ENCODE results near the gene TTC12. TPM values are rescaled to one million over a fixed set of nuclear protein-coding genes. Genes with fewer than 3 reads are reported as not detected.

The TTC12 gene
- polyA plus RNA-seq, 1 of the 3 experiments (the other 2 are of a cell fraction) = 15.1 TPM

DNA sequence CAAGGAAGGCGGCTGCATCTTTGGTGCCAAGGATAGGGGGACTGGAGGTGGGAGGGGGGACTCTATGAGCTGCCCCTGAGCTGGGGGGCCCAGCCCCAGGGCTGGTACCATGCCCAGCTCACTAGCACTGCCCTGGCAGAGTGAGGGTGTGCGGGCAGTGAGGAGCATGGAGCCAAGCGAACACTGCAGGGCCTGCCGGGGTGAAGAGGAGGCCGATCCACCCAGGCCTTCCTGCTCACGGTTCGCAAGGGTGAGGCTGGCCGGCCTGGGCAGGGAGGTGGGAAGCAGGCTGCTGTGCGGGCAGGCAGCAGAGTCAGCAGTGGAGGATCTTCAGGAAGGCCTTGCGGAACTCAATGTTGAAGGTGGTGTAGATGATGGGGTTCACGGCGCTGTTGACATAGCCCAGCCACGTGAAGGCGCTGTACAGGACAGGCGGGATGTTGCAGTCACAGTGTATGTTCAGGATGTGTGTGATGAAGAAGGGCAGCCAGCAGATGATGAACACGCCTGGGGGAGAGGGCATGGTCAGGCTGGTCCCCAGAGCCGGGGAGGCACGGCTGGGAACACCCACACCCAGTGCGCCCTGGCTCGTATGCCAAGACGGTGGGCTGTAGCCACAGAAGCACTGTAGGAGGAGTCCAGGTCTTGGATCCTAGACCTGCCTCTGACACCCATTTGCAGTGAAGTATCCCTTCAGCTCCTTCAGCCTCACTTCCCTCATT, 96.2 kb downstream of the TTC12 start:
- no peak overlapping the region for H3K27ac ChIP-seq (ENCODE audit: low read depth in 2 of 2, low read length in 1 of 2)
- H3K4me2 ChIP-seq = no peak overlapping the region
- no peaks in the 10 kb centered on the region for H3K9me3 ChIP-seq
- TF ChIP-seq SIN3A (IDR thresholded peaks at IDR 0.05; ENCODE audit: borderline replicate concordance, low read depth, low read length) = no peak
- no peak for TF ChIP-seq MEF2A (IDR thresholded peaks at IDR 0.05; ENCODE audit: borderline replicate concordance, low read depth)
- no peak for TF ChIP-seq JUND (IDR thresholded peaks at IDR 0.05)
- TF ChIP-seq ELF1 (IDR thresholded peaks at IDR 0.05) = no peak
- TF ChIP-seq, protein P1, sequence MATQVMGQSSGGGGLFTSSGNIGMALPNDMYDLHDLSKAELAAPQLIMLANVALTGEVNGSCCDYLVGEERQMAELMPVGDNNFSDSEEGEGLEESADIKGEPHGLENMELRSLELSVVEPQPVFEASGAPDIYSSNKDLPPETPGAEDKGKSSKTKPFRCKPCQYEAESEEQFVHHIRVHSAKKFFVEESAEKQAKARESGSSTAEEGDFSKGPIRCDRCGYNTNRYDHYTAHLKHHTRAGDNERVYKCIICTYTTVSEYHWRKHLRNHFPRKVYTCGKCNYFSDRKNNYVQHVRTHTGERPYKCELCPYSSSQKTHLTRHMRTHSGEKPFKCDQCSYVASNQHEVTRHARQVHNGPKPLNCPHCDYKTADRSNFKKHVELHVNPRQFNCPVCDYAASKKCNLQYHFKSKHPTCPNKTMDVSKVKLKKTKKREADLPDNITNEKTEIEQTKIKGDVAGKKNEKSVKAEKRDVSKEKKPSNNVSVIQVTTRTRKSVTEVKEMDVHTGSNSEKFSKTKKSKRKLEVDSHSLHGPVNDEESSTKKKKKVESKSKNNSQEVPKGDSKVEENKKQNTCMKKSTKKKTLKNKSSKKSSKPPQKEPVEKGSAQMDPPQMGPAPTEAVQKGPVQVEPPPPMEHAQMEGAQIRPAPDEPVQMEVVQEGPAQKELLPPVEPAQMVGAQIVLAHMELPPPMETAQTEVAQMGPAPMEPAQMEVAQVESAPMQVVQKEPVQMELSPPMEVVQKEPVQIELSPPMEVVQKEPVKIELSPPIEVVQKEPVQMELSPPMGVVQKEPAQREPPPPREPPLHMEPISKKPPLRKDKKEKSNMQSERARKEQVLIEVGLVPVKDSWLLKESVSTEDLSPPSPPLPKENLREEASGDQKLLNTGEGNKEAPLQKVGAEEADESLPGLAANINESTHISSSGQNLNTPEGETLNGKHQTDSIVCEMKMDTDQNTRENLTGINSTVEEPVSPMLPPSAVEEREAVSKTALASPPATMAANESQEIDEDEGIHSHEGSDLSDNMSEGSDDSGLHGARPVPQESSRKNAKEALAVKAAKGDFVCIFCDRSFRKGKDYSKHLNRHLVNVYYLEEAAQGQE (IDR thresholded peaks at IDR 0.05; ENCODE audit: low read depth, low read length) = no peak
- no peak for TF ChIP-seq NFIC (IDR thresholded peaks at IDR 0.05; ENCODE audit: borderline replicate concordance)
- TF ChIP-seq EP300 (IDR thresholded peaks at IDR 0.05; ENCODE audit: borderline replicate concordance in 1 of 2, low read depth in 1 of 2, low read length in 1 of 2) = no peak
- no peak for TF ChIP-seq RFX5 (IDR thresholded peaks at IDR 0.05; ENCODE audit: low read length)
- no peak for TF ChIP-seq TAF1 (IDR thresholded peaks at IDR 0.05; ENCODE audit: borderline replicate concordance, low read depth, low read length)
- TF ChIP-seq, protein P2, sequence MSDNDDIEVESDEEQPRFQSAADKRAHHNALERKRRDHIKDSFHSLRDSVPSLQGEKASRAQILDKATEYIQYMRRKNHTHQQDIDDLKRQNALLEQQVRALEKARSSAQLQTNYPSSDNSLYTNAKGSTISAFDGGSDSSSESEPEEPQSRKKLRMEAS (IDR thresholded peaks at IDR 0.05; ENCODE audit: low read depth) = no peak
- no peak for TF ChIP-seq CHD2 (IDR thresholded peaks at IDR 0.05; ENCODE audit: low read length, partially characterized antibody)
- TF ChIP-seq TCF12 (IDR thresholded peaks at IDR 0.05) = no peak
- H3K4me3 ChIP-seq (ENCODE audit: low read depth in 2 of 2, low read length in 1 of 2) = no peak overlapping the region
- H3K4me1 ChIP-seq (ENCODE audit: control insufficient read depth in 1 of 2, insufficient read depth in 2 of 2, low read depth in 1 of 2, low read length in 1 of 2) = peaks cover 0 to 5% of the 10 kb centered on the region in 2 experiments; a peak in 1 of 4 replicates
- ChIA-PET POLR2A (no interaction called here), CTCF (interaction anchor here (0.6 kb wide), 1 partner anchor 23 kb away, joined by 3 read pairs; no protein-coding TSS in a partner anchor)
- H2AFZ ChIP-seq (ENCODE audit: low read depth) = no peak overlapping the region
- no peak for DNase-seq
- no peak overlapping the region for H3K9ac ChIP-seq
- 66% methylated on average over 16 of the region's 21 CpGs for WGBS (ENCODE audit: low lambda C conversion rate)
- no peaks in the 10 kb centered on the region for H3K27me3 ChIP-seq (ENCODE audit: insufficient read depth)
- no peaks in the 10 kb centered on the region for H3K79me2 ChIP-seq (ENCODE audit: insufficient read depth)
- no peaks in the 10 kb centered on the region for H3K9me2 ChIP-seq
- no peaks in the 10 kb centered on the region for H3K36me3 ChIP-seq (replicated peaks in 1 of 2; ENCODE audit: control insufficient read depth in 1 of 2, insufficient read depth in 2 of 2, low read length in 1 of 2)
- no peaks in the 10 kb centered on the region for H3F3A ChIP-seq (replicated peaks; ENCODE audit: insufficient read depth)
- no peaks in the 10 kb centered on the region for H4K20me1 ChIP-seq (ENCODE audit: insufficient read depth)

DNA sequence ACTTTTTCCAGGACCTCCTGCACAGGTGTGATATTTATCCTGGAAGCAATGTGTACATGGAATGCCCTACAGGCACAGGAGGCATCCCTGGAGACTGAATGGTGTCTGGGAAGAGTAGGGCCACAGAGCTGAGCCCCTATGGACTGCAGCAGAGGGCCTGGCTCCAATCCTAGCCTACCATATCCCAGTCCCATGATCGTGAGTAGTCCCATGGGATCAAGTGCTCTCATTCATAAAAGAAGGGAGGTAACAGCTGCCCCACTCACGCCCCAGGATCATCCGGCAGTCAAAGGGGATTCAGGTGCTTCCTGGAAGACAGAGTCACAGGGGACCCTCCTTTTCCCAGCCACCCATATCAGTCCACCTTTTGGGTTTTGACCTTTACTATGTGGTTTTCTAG, 97.2 kb downstream of the TTC12 start:
- no peaks in the 10 kb centered on the region for H3K9me2 ChIP-seq
- no peaks in the 10 kb centered on the region for H3K36me3 ChIP-seq (replicated peaks in 1 of 2; ENCODE audit: control insufficient read depth in 1 of 2, insufficient read depth in 2 of 2, low read length in 1 of 2)
- POLR2A ChIA-PET = no interaction called here
- H3K27ac ChIP-seq (ENCODE audit: low read depth in 2 of 2, low read length in 1 of 2) = no peak overlapping the region
- H3K4me2 ChIP-seq = no peak overlapping the region
- H3F3A ChIP-seq (replicated peaks; ENCODE audit: insufficient read depth) = no peaks in the 10 kb centered on the region
- TF ChIP-seq, protein P3, sequence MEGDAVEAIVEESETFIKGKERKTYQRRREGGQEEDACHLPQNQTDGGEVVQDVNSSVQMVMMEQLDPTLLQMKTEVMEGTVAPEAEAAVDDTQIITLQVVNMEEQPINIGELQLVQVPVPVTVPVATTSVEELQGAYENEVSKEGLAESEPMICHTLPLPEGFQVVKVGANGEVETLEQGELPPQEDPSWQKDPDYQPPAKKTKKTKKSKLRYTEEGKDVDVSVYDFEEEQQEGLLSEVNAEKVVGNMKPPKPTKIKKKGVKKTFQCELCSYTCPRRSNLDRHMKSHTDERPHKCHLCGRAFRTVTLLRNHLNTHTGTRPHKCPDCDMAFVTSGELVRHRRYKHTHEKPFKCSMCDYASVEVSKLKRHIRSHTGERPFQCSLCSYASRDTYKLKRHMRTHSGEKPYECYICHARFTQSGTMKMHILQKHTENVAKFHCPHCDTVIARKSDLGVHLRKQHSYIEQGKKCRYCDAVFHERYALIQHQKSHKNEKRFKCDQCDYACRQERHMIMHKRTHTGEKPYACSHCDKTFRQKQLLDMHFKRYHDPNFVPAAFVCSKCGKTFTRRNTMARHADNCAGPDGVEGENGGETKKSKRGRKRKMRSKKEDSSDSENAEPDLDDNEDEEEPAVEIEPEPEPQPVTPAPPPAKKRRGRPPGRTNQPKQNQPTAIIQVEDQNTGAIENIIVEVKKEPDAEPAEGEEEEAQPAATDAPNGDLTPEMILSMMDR (IDR thresholded peaks at IDR 0.05) = no peak
- TF ChIP-seq, protein P4, sequence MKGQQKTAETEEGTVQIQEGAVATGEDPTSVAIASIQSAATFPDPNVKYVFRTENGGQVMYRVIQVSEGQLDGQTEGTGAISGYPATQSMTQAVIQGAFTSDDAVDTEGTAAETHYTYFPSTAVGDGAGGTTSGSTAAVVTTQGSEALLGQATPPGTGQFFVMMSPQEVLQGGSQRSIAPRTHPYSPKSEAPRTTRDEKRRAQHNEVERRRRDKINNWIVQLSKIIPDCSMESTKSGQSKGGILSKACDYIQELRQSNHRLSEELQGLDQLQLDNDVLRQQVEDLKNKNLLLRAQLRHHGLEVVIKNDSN (IDR thresholded peaks at IDR 0.05; ENCODE audit: borderline replicate concordance, low read depth) = no peak
- TF ChIP-seq, protein P5, sequence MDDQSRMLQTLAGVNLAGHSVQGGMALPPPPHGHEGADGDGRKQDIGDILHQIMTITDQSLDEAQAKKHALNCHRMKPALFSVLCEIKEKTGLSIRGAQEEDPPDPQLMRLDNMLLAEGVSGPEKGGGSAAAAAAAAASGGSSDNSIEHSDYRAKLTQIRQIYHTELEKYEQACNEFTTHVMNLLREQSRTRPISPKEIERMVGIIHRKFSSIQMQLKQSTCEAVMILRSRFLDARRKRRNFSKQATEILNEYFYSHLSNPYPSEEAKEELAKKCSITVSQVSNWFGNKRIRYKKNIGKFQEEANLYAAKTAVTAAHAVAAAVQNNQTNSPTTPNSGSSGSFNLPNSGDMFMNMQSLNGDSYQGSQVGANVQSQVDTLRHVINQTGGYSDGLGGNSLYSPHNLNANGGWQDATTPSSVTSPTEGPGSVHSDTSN (IDR thresholded peaks at IDR 0.05) = no peak
- no peak for TF ChIP-seq SMC3 (IDR thresholded peaks at IDR 0.05; ENCODE audit: low read depth, low read length)
- TF ChIP-seq YY1 (IDR thresholded peaks at IDR 0.05; ENCODE audit: low read depth) = no peak
- TF ChIP-seq, protein P6, sequence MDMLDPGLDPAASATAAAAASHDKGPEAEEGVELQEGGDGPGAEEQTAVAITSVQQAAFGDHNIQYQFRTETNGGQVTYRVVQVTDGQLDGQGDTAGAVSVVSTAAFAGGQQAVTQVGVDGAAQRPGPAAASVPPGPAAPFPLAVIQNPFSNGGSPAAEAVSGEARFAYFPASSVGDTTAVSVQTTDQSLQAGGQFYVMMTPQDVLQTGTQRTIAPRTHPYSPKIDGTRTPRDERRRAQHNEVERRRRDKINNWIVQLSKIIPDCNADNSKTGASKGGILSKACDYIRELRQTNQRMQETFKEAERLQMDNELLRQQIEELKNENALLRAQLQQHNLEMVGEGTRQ (IDR thresholded peaks at IDR 0.05; ENCODE audit: borderline replicate concordance, low read depth, low read length) = no peak
- TF ChIP-seq, protein P2 (IDR thresholded peaks at IDR 0.05; ENCODE audit: low read depth) = no peak
- no peak for TF ChIP-seq JUND (IDR thresholded peaks at IDR 0.05)
- no peak for TF ChIP-seq MEF2A (IDR thresholded peaks at IDR 0.05; ENCODE audit: borderline replicate concordance, low read depth)
- DNase-seq = no peak
- no peaks in the 10 kb centered on the region for H3K27me3 ChIP-seq (ENCODE audit: insufficient read depth)
- no peak overlapping the region for H3K9ac ChIP-seq
- no peak overlapping the region for H2AFZ ChIP-seq (ENCODE audit: low read depth)
- no peaks in the 10 kb centered on the region for H3K79me2 ChIP-seq (ENCODE audit: insufficient read depth)
- H4K20me1 ChIP-seq (ENCODE audit: insufficient read depth) = no peaks in the 10 kb centered on the region
- CTCF ChIA-PET = no interaction called here
- no peak overlapping the region for H3K4me3 ChIP-seq (ENCODE audit: low read depth in 2 of 2, low read length in 1 of 2)
- no peaks in the 10 kb centered on the region; a peak in 1 of 4 replicates for H3K4me1 ChIP-seq (ENCODE audit: control insufficient read depth in 1 of 2, insufficient read depth in 2 of 2, low read depth in 1 of 2, low read length in 1 of 2)
- no peaks in the 10 kb centered on the region for H3K9me3 ChIP-seq
- 23% methylated on average over 3 of the region's 3 CpGs for WGBS (ENCODE audit: low lambda C conversion rate)
